SK-N-SH (cell line): Measurements from ENCODE around the gene MLXIP. TPM values are rescaled to one million over a fixed set of nuclear protein-coding genes. Genes with fewer than 3 reads are reported as not detected.

Experiments used
- CTCF ChIA-PET: fragments of 300-600, 350-600 bp; formaldehyde crosslinking; extraction: SDS; loops from one replicate; lab custom pipeline; 2021; lab: Yijun Ruan, JAX
- POLR2A ChIA-PET: fragments of 350-600 bp; sonication (Branson Sonifier 250); formaldehyde crosslinking; extraction: SDS; loops from one replicate; lab custom pipeline; 2020; ENCODE audit warnings: antibody characterized with exemption, inconsistent platforms; lab: Yijun Ruan, JAX
- DNase-seq: peaks from one replicate; pipeline ENCODE4 v3.0.0; 2012
- H2AFZ ChIP-seq: fragments of 200-600 bp; sonication (generic); 2 replicates; pipeline ENCODE4 v1.8.1; 2016; ENCODE audit warnings: antibody characterized with exemption, mild to moderate bottlenecking, low read depth
- H3F3A ChIP-seq: fragments of 200-600 bp; sonication (generic); replicated peaks from 2 replicates; pipeline ENCODE3; 2016; ENCODE audit warnings: antibody characterized with exemption, mild to moderate bottlenecking; ENCODE audit not compliant: insufficient read depth
- H3K27ac ChIP-seq, 2 experiments: fragments of 200-500 bp in 1 of 2; fragments of 200-600 bp in 1 of 2; sonication (Bioruptor generic) in 1 of 2; sonication (generic), shearing (Covaris generic) in 1 of 2; 2 replicates each; pipeline versions ENCODE4 v1.5.1 to v1.6.1; 2014 to 2016; ENCODE audit warnings: low read depth in 2 of 2, inconsistent platforms in 1 of 2, low read length in 1 of 2, mild to moderate bottlenecking in 1 of 2, mixed read lengths in 1 of 2
- H3K27me3 ChIP-seq: fragments of 200-600 bp; sonication (generic), shearing (Covaris generic); 2 replicates; pipeline ENCODE4 v1.6.1; 2016; ENCODE audit warnings: mixed run types; ENCODE audit not compliant: insufficient read depth
- H3K36me3 ChIP-seq, 2 experiments: fragments of 200-500 bp in 1 of 2; fragments of 200-600 bp in 1 of 2; sonication (Bioruptor generic) in 1 of 2; sonication (generic) in 1 of 2; replicated peaks in 1 of 2; 2 replicates each; pipeline versions ENCODE3 to v1.5.1; 2014 to 2016; ENCODE audit warnings: low read length in 1 of 2, mild to moderate bottlenecking in 1 of 2; ENCODE audit not compliant: insufficient read depth in 2 of 2, control insufficient read depth in 1 of 2
- H3K4me1 ChIP-seq, 2 experiments: fragments of 200-500 bp in 1 of 2; fragments of 200-600 bp in 1 of 2; sonication (Bioruptor generic) in 1 of 2; sonication (generic), shearing (Covaris generic) in 1 of 2; 2 replicates each; pipeline versions ENCODE4 v1.5.1 to v1.6.1; 2014 to 2016; ENCODE audit warnings: low read depth in 1 of 2, low read length in 1 of 2, mixed run types in 1 of 2; ENCODE audit not compliant: insufficient read depth in 2 of 2, control insufficient read depth in 1 of 2
- H3K4me2 ChIP-seq: fragments of 200-600 bp; sonication (generic), shearing (Covaris generic); 2 replicates; pipeline ENCODE4 v1.6.1; 2017; ENCODE audit warnings: mixed run types
- H3K4me3 ChIP-seq, 2 experiments: fragments of 200-500 bp in 1 of 2; fragments of 200-600 bp in 1 of 2; sonication (Bioruptor generic) in 1 of 2; sonication (generic), shearing (Covaris generic) in 1 of 2; 2 replicates each; pipeline versions ENCODE4 v1.5.1 to v1.8.1; 2014 to 2016; ENCODE audit warnings: low read depth in 2 of 2, inconsistent platforms in 1 of 2, low read length in 1 of 2, mild to moderate bottlenecking in 1 of 2, mixed read lengths in 1 of 2, moderate library complexity in 1 of 2
- H3K79me2 ChIP-seq: fragments of 200-600 bp; sonication (generic); 2 replicates; pipeline ENCODE4 v1.8.1; 2017; ENCODE audit warnings: mild to moderate bottlenecking; ENCODE audit not compliant: insufficient read depth
- H3K9ac ChIP-seq: fragments of 200-600 bp; sonication (generic); 2 replicates; pipeline ENCODE4 v1.6.1; 2017; ENCODE audit warnings: mixed run types
- H3K9me2 ChIP-seq: fragments of 200-600 bp; sonication (generic); 2 replicates; pipeline ENCODE4 v1.6.1; 2017; ENCODE audit warnings: mixed run types
- H3K9me3 ChIP-seq: fragments of 200-600 bp; sonication (generic); 2 replicates; pipeline ENCODE4 v1.6.1; 2017; ENCODE audit warnings: mixed run types, mild to moderate bottlenecking, moderate library complexity
- H4K20me1 ChIP-seq: fragments of 200-600 bp; sonication (generic); 2 replicates; pipeline ENCODE4 v1.6.1; 2017; ENCODE audit warnings: mild to moderate bottlenecking, mixed run types; ENCODE audit not compliant: insufficient read depth
- EP300 ChIP-seq, 2 experiments: IDR thresholded peaks; 2 replicates each; pipeline versions ENCODE4 v1.4.0 to v1.6.1; 2012; ENCODE audit warnings: borderline replicate concordance in 1 of 2, low read depth in 1 of 2, low read length in 1 of 2
- EZH2phosphoT487 ChIP-seq: fragments of 200-600 bp; sonication (generic); IDR thresholded peaks from 2 replicates; pipeline ENCODE4 v1.6.1; 2017; ENCODE audit warnings: low read depth, mixed run types, mild to moderate bottlenecking, antibody characterized with exemption, moderate library complexity, borderline replicate concordance
- FOSL2 ChIP-seq: IDR thresholded peaks from 2 replicates; pipeline ENCODE4 v1.4.0; 2012; ENCODE audit warnings: low read depth, mild to moderate bottlenecking, moderate library complexity, borderline replicate concordance
- GABPA ChIP-seq: IDR thresholded peaks from 2 replicates; pipeline ENCODE4 v1.4.0; 2012; ENCODE audit warnings: low read depth, mild to moderate bottlenecking
- GATA2 ChIP-seq: sonication (generic); formaldehyde crosslinking; IDR thresholded peaks from 2 replicates; pipeline ENCODE4 v1.5.0; 2020; ENCODE audit warnings: mild to moderate bottlenecking, missing genetic modification reagents
- JUND ChIP-seq: IDR thresholded peaks from 2 replicates; pipeline ENCODE4 v1.4.0; 2012
- NFIC ChIP-seq: IDR thresholded peaks from 2 replicates; pipeline ENCODE4 v1.4.0; 2012; ENCODE audit warnings: borderline replicate concordance
- NRF1 ChIP-seq: IDR thresholded peaks from 2 replicates; pipeline ENCODE4 v1.6.1; 2012; ENCODE audit warnings: low read depth, mild to moderate bottlenecking, low read length
- POLR2AphosphoS5 ChIP-seq: IDR thresholded peaks from 2 replicates; pipeline ENCODE4 v1.6.1; 2012; ENCODE audit warnings: low read depth, low read length
- RCOR1 ChIP-seq: fragments of 150-350 bp; IDR thresholded peaks from 2 replicates; pipeline ENCODE4 v1.6.1; 2017; ENCODE audit warnings: antibody characterized with exemption, low read length
- RFX5 ChIP-seq: IDR thresholded peaks from 2 replicates; pipeline ENCODE4 v1.6.1; 2012; ENCODE audit warnings: mild to moderate bottlenecking, improper control_type of control experiment, low read length
- TCF12 ChIP-seq: IDR thresholded peaks from 2 replicates; pipeline ENCODE4 v1.4.0; 2012
- YY1 ChIP-seq: IDR thresholded peaks from 2 replicates; pipeline ENCODE4 v1.4.0; 2012; ENCODE audit warnings: low read depth, mild to moderate bottlenecking
- ZBTB33 ChIP-seq: IDR thresholded peaks from 2 replicates; pipeline ENCODE4 v1.4.0; 2012; ENCODE audit warnings: low read depth, borderline replicate concordance
- WGBS: methylation state at CpG from one replicate; pipeline ENCODE4 v1.1.6; 2017; ENCODE audit warnings: low lambda C conversion rate; 5-methylcytosine and 5-hydroxymethylcytosine counted together
- polyA plus RNA-seq, 3 experiments: library from polyadenylated mRNA; depleted of rRNA; stranded (reverse); fragments of >200 nt; gene quantifications; 2 replicates each; pipeline ENCODE4 v1.2.3, GENCODE V29; 2012
- TF ChIP-seq, protein P1 (sequence below): IDR thresholded peaks from 2 replicates; pipeline ENCODE4 v1.6.1; 2012; ENCODE audit warnings: mild to moderate bottlenecking, low read depth, low read length, moderate library complexity
- TF ChIP-seq, protein P2 (sequence below): IDR thresholded peaks from 2 replicates; pipeline ENCODE4 v1.4.0; 2012; ENCODE audit warnings: low read depth, borderline replicate concordance
- TF ChIP-seq, protein P3 (sequence below): fragments of 150-350 bp; IDR thresholded peaks from 2 replicates; pipeline ENCODE4 v1.6.1; 2016; ENCODE audit warnings: mild to moderate bottlenecking, low read depth, low read length

MLXIP gene
- polyA plus RNA-seq, 1 of the 3 experiments (the other 2 are of a cell fraction): 11.0 TPM

DNA sequence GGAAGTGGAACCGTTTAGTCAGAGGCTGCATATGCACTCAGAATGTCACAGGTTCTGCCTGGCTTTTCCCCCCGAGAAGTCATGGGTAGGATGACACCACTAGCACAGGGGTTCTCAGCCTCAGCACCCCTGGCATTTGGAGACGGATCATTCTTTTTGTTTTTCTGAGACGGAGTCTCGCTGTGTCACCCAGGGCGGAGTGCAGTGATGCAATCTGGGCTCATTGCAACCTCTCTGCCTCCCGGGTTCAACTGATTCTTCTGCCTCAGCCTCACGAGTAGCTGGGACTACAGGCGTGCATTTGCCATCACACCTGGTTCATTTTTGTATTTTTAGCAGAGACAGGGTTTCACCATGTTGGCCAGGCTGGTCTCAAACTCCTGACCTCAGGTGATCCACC is 28.7 kb upstream of the MLXIP start:
- 97% methylated on average over 9 of the region's 9 CpGs for WGBS
- TF ChIP-seq NRF1: no peak
- TF ChIP-seq JUND: no peak
- TF ChIP-seq POLR2AphosphoS5: no peak
- no peak for TF ChIP-seq YY1
- no peak for TF ChIP-seq EP300 (IDR thresholded peaks at IDR 0.05; ENCODE audit: borderline replicate concordance in 1 of 2, low read depth in 1 of 2, low read length in 1 of 2)
- TF ChIP-seq EZH2phosphoT487: no peak
- TF ChIP-seq, protein P1, sequence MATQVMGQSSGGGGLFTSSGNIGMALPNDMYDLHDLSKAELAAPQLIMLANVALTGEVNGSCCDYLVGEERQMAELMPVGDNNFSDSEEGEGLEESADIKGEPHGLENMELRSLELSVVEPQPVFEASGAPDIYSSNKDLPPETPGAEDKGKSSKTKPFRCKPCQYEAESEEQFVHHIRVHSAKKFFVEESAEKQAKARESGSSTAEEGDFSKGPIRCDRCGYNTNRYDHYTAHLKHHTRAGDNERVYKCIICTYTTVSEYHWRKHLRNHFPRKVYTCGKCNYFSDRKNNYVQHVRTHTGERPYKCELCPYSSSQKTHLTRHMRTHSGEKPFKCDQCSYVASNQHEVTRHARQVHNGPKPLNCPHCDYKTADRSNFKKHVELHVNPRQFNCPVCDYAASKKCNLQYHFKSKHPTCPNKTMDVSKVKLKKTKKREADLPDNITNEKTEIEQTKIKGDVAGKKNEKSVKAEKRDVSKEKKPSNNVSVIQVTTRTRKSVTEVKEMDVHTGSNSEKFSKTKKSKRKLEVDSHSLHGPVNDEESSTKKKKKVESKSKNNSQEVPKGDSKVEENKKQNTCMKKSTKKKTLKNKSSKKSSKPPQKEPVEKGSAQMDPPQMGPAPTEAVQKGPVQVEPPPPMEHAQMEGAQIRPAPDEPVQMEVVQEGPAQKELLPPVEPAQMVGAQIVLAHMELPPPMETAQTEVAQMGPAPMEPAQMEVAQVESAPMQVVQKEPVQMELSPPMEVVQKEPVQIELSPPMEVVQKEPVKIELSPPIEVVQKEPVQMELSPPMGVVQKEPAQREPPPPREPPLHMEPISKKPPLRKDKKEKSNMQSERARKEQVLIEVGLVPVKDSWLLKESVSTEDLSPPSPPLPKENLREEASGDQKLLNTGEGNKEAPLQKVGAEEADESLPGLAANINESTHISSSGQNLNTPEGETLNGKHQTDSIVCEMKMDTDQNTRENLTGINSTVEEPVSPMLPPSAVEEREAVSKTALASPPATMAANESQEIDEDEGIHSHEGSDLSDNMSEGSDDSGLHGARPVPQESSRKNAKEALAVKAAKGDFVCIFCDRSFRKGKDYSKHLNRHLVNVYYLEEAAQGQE: no peak
- no peak for TF ChIP-seq GABPA
- no peak for TF ChIP-seq FOSL2
- TF ChIP-seq RCOR1: no peak
- TF ChIP-seq GATA2: no peak
- TF ChIP-seq, protein P2, sequence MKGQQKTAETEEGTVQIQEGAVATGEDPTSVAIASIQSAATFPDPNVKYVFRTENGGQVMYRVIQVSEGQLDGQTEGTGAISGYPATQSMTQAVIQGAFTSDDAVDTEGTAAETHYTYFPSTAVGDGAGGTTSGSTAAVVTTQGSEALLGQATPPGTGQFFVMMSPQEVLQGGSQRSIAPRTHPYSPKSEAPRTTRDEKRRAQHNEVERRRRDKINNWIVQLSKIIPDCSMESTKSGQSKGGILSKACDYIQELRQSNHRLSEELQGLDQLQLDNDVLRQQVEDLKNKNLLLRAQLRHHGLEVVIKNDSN: no peak
- TF ChIP-seq, protein P3, sequence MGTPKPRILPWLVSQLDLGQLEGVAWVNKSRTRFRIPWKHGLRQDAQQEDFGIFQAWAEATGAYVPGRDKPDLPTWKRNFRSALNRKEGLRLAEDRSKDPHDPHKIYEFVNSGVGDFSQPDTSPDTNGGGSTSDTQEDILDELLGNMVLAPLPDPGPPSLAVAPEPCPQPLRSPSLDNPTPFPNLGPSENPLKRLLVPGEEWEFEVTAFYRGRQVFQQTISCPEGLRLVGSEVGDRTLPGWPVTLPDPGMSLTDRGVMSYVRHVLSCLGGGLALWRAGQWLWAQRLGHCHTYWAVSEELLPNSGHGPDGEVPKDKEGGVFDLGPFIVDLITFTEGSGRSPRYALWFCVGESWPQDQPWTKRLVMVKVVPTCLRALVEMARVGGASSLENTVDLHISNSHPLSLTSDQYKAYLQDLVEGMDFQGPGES: no peak
- TF ChIP-seq NFIC: no peak
- no peak for TF ChIP-seq ZBTB33
- TF ChIP-seq RFX5: no peak
- no peak for TF ChIP-seq TCF12
- TF ChIP-seq, all 33 proteins: peak for 0

More for the DNA sequence above, 28.7 kb upstream of the MLXIP start:
- H3K36me3 ChIP-seq: peaks cover 10 to 31% of the 10 kb centered on the region in 2 experiments
- POLR2A ChIA-PET: no interaction called here
- no peaks in the 10 kb centered on the region for H3K9me2 ChIP-seq
- peaks cover 24% of the 10 kb centered on the region for H3F3A ChIP-seq
- H3K79me2 ChIP-seq: peaks cover 10% of the 10 kb centered on the region; the same call in 1 of the 2 replicates
- H3K4me3 ChIP-seq: no peak overlapping the region
- no peak overlapping the region for H3K4me2 ChIP-seq
- DNase-seq: no peak
- peaks cover 3% of the 10 kb centered on the region in 2 experiments; a peak in 1 of 4 replicates for H3K4me1 ChIP-seq
- H3K27ac ChIP-seq: no peak overlapping the region
- CTCF ChIA-PET: interaction anchor here (1.4 to 2.8 kb wide), 3 partner anchors 39 to 74 kb away, joined by 3 to 44 read pairs (median 23); no protein-coding TSS in a partner anchor
- H3K9me3 ChIP-seq: no peaks in the 10 kb centered on the region
- no peak overlapping the region for H2AFZ ChIP-seq
- no peaks in the 10 kb centered on the region for H4K20me1 ChIP-seq
- no peaks in the 10 kb centered on the region for H3K27me3 ChIP-seq
- H3K9ac ChIP-seq: no peak overlapping the region
